ENCODE data around the gene ATP6V1E1.

ATP6V1E1 gene

DNA sequence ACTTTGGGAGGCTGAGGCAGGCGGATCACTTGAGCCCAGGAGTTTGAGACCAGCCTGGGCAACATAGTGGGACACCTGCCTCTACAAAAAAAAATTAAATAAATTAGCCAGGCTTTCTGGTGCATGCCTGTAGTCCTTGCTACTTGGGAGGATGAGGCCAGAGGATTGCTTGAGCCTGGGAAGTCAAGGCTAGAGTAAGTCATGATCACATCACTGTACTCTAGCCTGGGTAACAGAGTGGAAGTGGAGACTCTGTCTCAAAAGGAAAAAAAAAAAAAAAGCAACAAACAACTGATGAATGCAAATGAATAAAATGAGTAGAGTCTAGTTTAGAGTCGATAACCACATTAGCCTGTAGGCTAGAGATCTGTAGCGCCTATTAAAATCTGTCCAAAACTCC lies 6.1 kb upstream of the ATP6V1E1 start:
- Histone ChIP-seq H2BK12ac (ENCODE audit: low read length in 2 of 2) (no peak overlapping the region), H3K18ac (ENCODE audit: low read depth in 1 of 2, low read length in 2 of 2) (no peak overlapping the region), H4K8ac (ENCODE audit: low read length) (no peak overlapping the region), H3K23ac (ENCODE audit: low read length in 2 of 2) (no peak overlapping the region), H3K27ac (ENCODE audit: low read length, poor library complexity, severe bottlenecking) (no peak overlapping the region), H3K36me3 (ENCODE audit: control insufficient read depth in 1 of 2, insufficient read depth in 2 of 2, low read depth in 1 of 2, low read length in 2 of 2) (no peaks in the 10 kb centered on the region), H2BK15ac (ENCODE audit: low read depth, poor library complexity, severe bottlenecking) (no peak overlapping the region), H3K79me1 (replicated peaks; ENCODE audit: low read length, poor library complexity, severe bottlenecking) (peaks cover 1% of the 10 kb centered on the region), H3K4me3 (ENCODE audit: insufficient read depth in 1 of 2, low read depth in 1 of 2, low read length in 2 of 2) (no peak overlapping the region), H3K9ac (ENCODE audit: low read length) (no peak overlapping the region), H3K4ac (ENCODE audit: low read depth in 1 of 2, low read length in 2 of 2) (no peak overlapping the region), H3K4me1 (ENCODE audit: control insufficient read depth, insufficient read depth, low read depth, low read length) (peaks cover 4% of the 10 kb centered on the region), H4K91ac (ENCODE audit: low read length) (no peak overlapping the region), H3K14ac (ENCODE audit: low read length in 2 of 2) (no peak overlapping the region), H3K9me3 (ENCODE audit: control insufficient read depth, low read length) (no peaks in the 10 kb centered on the region), H2AK5ac (ENCODE audit: low read length, severe bottlenecking) (no peak overlapping the region), H2BK120ac (ENCODE audit: low read depth, low read length) (no peak overlapping the region), H2AFZ (ENCODE audit: low read depth, low read length) (no peak overlapping the region), H3K4me2 (ENCODE audit: low read length, poor library complexity, severe bottlenecking) (no peak overlapping the region), H2BK5ac (ENCODE audit: low read depth, low read length, poor library complexity, severe bottlenecking) (no peak overlapping the region), H3K27me3 (ENCODE audit: control insufficient read depth in 1 of 2, insufficient read depth in 1 of 2, low read length in 2 of 2) (no peaks in the 10 kb centered on the region)
- peak; percentile 81 for DNase-seq
- 97% methylated on average over 3 of the region's 3 CpGs for WGBS

DNA sequence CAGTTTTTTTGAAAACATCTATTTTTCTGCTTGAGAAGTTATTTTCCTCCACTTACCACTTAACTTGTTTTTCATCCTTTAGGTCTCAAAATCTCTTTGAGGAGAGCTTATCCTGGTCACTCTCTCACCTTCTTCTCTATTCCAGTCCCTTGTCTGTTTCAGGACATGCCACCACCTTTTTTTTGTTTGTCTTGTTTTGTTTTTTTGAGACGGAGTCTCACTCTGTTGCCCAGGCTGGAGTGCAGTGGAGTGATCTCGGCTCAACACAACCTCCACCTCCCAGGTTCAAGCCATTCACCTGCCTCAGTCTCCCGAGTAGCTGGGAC lies 5.4 kb upstream of the ATP6V1E1 start:
- Histone ChIP-seq H2AK5ac (ENCODE audit: low read length, severe bottlenecking) (peak overlapping the region; percentile 71), H2AFZ (ENCODE audit: low read depth, low read length) (no peak overlapping the region), H3K79me1 (replicated peaks; ENCODE audit: low read length, poor library complexity, severe bottlenecking) (peaks cover 3% of the 10 kb centered on the region), H3K9ac (ENCODE audit: low read length) (no peak overlapping the region), H4K91ac (ENCODE audit: low read length) (no peak overlapping the region), H3K4me2 (ENCODE audit: low read length, poor library complexity, severe bottlenecking) (no peak overlapping the region), H3K27ac (ENCODE audit: low read length, poor library complexity, severe bottlenecking) (peak overlapping the region; percentile 86), H3K4me3 (ENCODE audit: insufficient read depth in 1 of 2, low read depth in 1 of 2, low read length in 2 of 2) (no peak overlapping the region), H2BK5ac (ENCODE audit: low read depth, low read length, poor library complexity, severe bottlenecking) (peak overlapping the region; percentile 46), H3K4ac (ENCODE audit: low read depth in 1 of 2, low read length in 2 of 2) (no peak overlapping the region), H3K9me3 (ENCODE audit: control insufficient read depth, low read length) (no peaks in the 10 kb centered on the region), H4K8ac (ENCODE audit: low read length) (no peak overlapping the region), H3K36me3 (ENCODE audit: control insufficient read depth in 1 of 2, insufficient read depth in 2 of 2, low read depth in 1 of 2, low read length in 2 of 2) (no peaks in the 10 kb centered on the region), H3K4me1 (ENCODE audit: control insufficient read depth, insufficient read depth, low read depth, low read length) (peaks cover 4% of the 10 kb centered on the region), H3K27me3 (ENCODE audit: control insufficient read depth in 1 of 2, insufficient read depth in 1 of 2, low read length in 2 of 2) (no peaks in the 10 kb centered on the region), H3K23ac (ENCODE audit: low read length in 2 of 2) (no peak overlapping the region), H2BK120ac (ENCODE audit: low read depth, low read length) (no peak overlapping the region), H2BK12ac (ENCODE audit: low read length in 2 of 2) (peak overlapping the region in 1 of 2 experiments; percentile 84), H3K18ac (ENCODE audit: low read depth in 1 of 2, low read length in 2 of 2) (no peak overlapping the region), H3K14ac (ENCODE audit: low read length in 2 of 2) (no peak overlapping the region), H2BK15ac (ENCODE audit: low read depth, poor library complexity, severe bottlenecking) (peak overlapping the region; percentile 48)
- 100% methylated on average over 3 of the region's 3 CpGs for WGBS
- no peak for DNase-seq

DNA sequence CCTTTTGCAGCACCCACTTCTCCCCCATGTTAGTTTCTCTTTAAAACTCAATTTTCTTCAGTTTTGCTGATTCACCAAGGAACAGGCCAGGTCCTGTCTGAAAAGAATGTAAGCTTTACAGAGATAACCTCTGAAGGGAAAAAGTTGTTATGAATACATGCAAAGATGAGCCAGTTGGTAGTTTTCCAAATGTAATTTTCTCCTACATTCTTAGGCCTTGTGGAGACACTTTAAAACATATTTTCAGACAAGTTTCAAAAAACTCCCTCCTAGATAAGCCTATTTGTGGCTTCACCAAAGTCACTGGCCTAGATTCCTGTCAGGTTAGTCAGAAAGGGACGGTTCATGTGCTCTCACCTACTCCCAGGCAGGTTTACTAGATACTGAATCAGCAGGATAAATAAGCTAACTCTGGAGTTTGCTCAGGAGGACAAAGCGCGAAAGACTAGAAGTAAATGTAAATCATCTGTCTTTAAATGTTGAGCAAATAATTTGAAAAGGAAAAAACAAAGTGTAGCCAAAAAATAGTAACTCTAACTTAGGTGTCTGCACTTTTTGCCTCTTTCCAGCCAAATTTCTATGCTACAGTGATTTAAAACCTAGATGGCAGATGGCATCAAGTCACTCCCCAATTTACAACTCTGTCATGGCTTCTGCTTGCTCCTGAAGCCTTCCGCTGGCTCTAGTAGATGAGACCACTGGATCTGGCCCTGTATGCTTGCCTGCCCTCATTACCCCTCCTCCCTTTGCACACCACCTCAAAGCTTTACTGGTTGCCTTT lies 4.9 kb upstream of the ATP6V1E1 start:
- H3K9ac ChIP-seq (ENCODE audit: low read length) = peak overlapping the region; percentile 62
- no peak overlapping the region for H3K4ac ChIP-seq (ENCODE audit: low read depth in 1 of 2, low read length in 2 of 2)
- H3K27ac ChIP-seq (ENCODE audit: low read length, poor library complexity, severe bottlenecking) = peak overlapping the region; percentile 86
- no peaks in the 10 kb centered on the region for H3K9me3 ChIP-seq (ENCODE audit: control insufficient read depth, low read length)
- H4K8ac ChIP-seq (ENCODE audit: low read length) = no peak overlapping the region
- H2BK120ac ChIP-seq (ENCODE audit: low read depth, low read length) = no peak overlapping the region
- H3K4me3 ChIP-seq (ENCODE audit: insufficient read depth in 1 of 2, low read depth in 1 of 2, low read length in 2 of 2) = no peak overlapping the region
- H2BK5ac ChIP-seq (ENCODE audit: low read depth, low read length, poor library complexity, severe bottlenecking) = peak overlapping the region; percentile 46
- no peak overlapping the region for H3K4me2 ChIP-seq (ENCODE audit: low read length, poor library complexity, severe bottlenecking)
- no peak overlapping the region for H2AFZ ChIP-seq (ENCODE audit: low read depth, low read length)
- peak overlapping the region; percentile 4 to 84 for H2BK12ac ChIP-seq (ENCODE audit: low read length in 2 of 2)
- peaks cover 4% of the 10 kb centered on the region for H3K79me1 ChIP-seq (replicated peaks; ENCODE audit: low read length, poor library complexity, severe bottlenecking)
- peak; percentile 72 for DNase-seq
- H3K23ac ChIP-seq (ENCODE audit: low read length in 2 of 2) = no peak overlapping the region
- H3K14ac ChIP-seq (ENCODE audit: low read length in 2 of 2) = no peak overlapping the region
- no peak overlapping the region for H2BK15ac ChIP-seq (ENCODE audit: low read depth, poor library complexity, severe bottlenecking)
- peaks cover 0 to 1% of the 10 kb centered on the region in 2 experiments for H3K36me3 ChIP-seq (ENCODE audit: control insufficient read depth in 1 of 2, insufficient read depth in 2 of 2, low read depth in 1 of 2, low read length in 2 of 2)
- H3K4me1 ChIP-seq (ENCODE audit: control insufficient read depth, insufficient read depth, low read depth, low read length) = peaks cover 4% of the 10 kb centered on the region
- H4K91ac ChIP-seq (ENCODE audit: low read length) = peak overlapping the region; percentile 75
- H2AK5ac ChIP-seq (ENCODE audit: low read length, severe bottlenecking) = peak overlapping the region; percentile 71
- no peaks in the 10 kb centered on the region for H3K27me3 ChIP-seq (ENCODE audit: control insufficient read depth in 1 of 2, insufficient read depth in 1 of 2, low read length in 2 of 2)
- H3K18ac ChIP-seq (ENCODE audit: low read depth in 1 of 2, low read length in 2 of 2) = peak overlapping the region in 1 of 2 experiments; percentile 75
- 65% methylated on average over 4 of the region's 4 CpGs for WGBS

DNA sequence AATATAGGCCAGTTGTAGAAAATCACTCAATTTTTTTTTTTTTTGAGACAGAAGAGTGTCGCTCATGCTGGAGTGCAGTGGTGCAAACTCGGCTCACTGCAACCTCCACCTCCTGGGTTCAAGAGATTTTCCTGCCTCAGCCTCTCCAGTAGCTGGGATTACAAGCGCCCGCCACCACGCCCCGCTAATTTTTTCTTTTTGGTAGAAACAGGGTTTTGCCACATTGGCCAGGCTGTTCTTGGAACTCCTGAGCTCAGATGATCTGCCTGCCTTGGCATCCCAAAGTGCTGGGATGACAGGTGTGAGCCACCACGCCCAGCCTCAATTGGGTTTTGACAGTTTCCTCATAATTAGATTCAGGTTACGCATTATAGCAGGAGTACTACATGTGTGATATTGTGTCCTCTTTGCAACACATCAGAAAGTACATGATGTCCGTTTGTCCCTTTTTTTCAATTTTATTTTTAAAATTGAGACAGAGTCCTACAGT lies 2.6 kb upstream of the ATP6V1E1 start:
- no peak overlapping the region for H3K14ac ChIP-seq (ENCODE audit: low read length in 2 of 2)
- H2BK120ac ChIP-seq (ENCODE audit: low read depth, low read length) = no peak overlapping the region
- no peak overlapping the region for H3K4me3 ChIP-seq (ENCODE audit: insufficient read depth in 1 of 2, low read depth in 1 of 2, low read length in 2 of 2)
- H3K23ac ChIP-seq (ENCODE audit: low read length in 2 of 2) = no peak overlapping the region
- H3K79me1 ChIP-seq (replicated peaks; ENCODE audit: low read length, poor library complexity, severe bottlenecking) = peaks cover 3% of the 10 kb centered on the region
- H4K91ac ChIP-seq (ENCODE audit: low read length) = no peak overlapping the region
- H2BK15ac ChIP-seq (ENCODE audit: low read depth, poor library complexity, severe bottlenecking) = no peak overlapping the region
- no peak overlapping the region for H2AFZ ChIP-seq (ENCODE audit: low read depth, low read length)
- peaks cover 0 to 3% of the 10 kb centered on the region in 2 experiments for H3K36me3 ChIP-seq (ENCODE audit: control insufficient read depth in 1 of 2, insufficient read depth in 2 of 2, low read depth in 1 of 2, low read length in 2 of 2)
- no peaks in the 10 kb centered on the region for H3K27me3 ChIP-seq (ENCODE audit: control insufficient read depth in 1 of 2, insufficient read depth in 1 of 2, low read length in 2 of 2)
- peaks cover 9% of the 10 kb centered on the region for H3K4me1 ChIP-seq (ENCODE audit: control insufficient read depth, insufficient read depth, low read depth, low read length)
- H3K18ac ChIP-seq (ENCODE audit: low read depth in 1 of 2, low read length in 2 of 2) = no peak overlapping the region
- H3K9me3 ChIP-seq (ENCODE audit: control insufficient read depth, low read length) = no peaks in the 10 kb centered on the region
- H3K27ac ChIP-seq (ENCODE audit: low read length, poor library complexity, severe bottlenecking) = no peak overlapping the region
- WGBS = 95% methylated on average over 8 of the region's 9 CpGs
- H3K9ac ChIP-seq (ENCODE audit: low read length) = no peak overlapping the region
- no peak overlapping the region for H2BK12ac ChIP-seq (ENCODE audit: low read length in 2 of 2)
- no peak overlapping the region for H3K4me2 ChIP-seq (ENCODE audit: low read length, poor library complexity, severe bottlenecking)
- H4K8ac ChIP-seq (ENCODE audit: low read length) = no peak overlapping the region
- H2BK5ac ChIP-seq (ENCODE audit: low read depth, low read length, poor library complexity, severe bottlenecking) = no peak overlapping the region
- no peak overlapping the region for H3K4ac ChIP-seq (ENCODE audit: low read depth in 1 of 2, low read length in 2 of 2)
- no peak for DNase-seq
- H2AK5ac ChIP-seq (ENCODE audit: low read length, severe bottlenecking) = no peak overlapping the region

Data from mesenchymal stem cell (in vitro differentiated cells and primary cell).